HS-27A (cell line): ENCODE data around the gene TRIM2.

Experiments
- DNase-seq: peaks from one replicate; pipeline ENCODE4 v3.0.0-alpha.2; 2012; ENCODE audit warnings: low read depth, missing footprints

Gene TRIM2

GRCh38 chr4:153222707-153223426 lies 18.6 kb downstream of the TRIM2 start:
- DNase-seq: no peak

GRCh38 chr4:153223427-153223801 lies 19.2 kb downstream of the TRIM2 start:
- DNase-seq: no peak

DNA sequence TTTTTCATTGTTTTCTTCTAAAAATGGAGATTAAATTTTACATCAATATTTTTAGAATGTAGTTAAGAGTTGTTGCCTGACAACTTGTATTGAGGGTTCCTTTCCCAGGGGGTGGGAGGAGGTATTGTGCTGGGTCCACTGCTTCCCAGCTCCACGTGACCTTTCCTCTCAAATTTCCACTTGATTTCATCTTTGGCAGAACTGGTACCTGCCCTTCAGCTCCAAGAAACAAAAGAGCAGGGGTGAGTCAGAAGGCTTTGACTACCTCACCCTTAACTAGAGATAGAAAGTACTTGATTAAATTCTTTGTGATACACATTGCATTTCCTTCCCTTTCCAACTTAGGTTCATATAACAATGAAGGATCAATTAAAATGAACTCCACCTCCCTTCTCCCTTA lies 19.7 kb downstream of the TRIM2 start:
- DNase-seq: no peak

DNA sequence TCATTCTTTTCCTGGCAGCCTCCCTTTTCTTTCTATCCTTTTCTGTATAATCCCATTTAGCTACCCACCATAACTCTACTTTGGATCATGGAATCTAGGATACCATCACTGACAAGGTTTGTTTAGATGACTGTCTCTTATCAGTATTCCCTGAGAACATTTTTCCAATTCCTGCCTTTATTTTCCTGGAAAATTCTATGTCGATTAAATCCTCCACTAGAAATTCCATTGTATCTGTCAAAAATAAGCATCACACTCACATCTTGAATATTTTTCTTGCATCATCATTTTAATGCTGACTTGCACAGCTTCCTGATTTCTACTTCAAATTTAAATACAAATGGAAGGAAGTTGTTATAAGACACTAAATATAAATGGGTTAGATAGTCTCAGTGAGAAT lies 20.2 kb downstream of the TRIM2 start:
- DNase-seq: no peak

DNA sequence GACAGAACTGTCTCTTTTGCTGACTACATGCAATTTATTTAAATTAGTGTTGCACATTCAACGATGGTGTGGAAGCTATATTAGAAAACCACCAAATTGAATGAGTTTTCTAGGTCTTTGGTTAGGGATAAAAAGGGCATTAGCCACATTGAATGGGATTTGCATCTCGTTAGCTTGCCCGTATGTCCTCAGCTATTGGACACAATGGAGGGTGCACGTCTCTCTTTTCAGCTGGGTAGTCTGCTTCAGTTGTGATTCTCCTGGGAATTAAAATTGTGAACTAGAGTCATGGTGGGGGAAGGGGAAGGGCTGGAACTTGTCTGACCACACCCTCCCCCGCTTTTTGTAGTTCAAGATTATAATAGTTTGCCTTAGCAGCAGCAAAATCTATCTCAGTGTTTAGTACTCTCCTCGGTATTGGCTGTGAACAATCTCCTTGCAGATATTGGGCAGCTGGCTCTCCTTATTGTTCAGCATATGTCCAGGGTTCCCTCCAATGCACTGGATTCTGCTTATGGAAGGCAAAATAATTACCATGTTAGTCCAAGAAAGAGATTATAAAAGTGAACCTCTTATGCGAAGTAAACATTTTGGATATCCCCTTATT lies 23.3 kb downstream of the TRIM2 start:
- DNase-seq: no peak

DNA sequence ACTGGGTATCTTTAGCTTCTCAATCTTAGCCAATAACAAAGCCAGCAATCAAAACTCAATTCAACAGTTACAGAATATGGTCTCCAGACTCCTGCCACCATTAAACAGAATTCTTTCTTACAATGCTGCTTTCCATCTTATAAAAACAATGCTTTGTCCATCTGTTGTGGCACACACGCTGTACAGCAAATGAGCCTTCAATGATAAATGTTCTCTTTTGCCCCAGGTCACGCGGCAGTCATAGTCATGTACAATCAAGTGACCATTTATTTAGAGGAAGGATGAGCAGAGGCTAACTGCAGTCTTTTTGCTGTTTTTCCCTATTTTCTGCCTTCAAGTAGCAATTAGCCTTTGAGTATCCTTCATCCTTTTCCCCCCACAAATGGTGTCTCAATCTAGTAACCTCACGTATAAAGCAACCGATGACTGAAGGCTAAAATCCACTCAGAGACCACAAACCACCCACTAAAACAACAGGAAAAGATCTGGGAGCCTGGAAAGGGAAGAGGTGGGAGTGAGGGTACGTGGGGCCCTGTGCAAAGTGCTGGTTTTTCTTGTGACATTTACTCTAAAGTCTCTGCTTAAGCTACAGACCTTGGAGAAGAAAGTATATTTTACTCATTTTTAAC lies 24.4 kb downstream of the TRIM2 start:
- no peak for DNase-seq

DNA sequence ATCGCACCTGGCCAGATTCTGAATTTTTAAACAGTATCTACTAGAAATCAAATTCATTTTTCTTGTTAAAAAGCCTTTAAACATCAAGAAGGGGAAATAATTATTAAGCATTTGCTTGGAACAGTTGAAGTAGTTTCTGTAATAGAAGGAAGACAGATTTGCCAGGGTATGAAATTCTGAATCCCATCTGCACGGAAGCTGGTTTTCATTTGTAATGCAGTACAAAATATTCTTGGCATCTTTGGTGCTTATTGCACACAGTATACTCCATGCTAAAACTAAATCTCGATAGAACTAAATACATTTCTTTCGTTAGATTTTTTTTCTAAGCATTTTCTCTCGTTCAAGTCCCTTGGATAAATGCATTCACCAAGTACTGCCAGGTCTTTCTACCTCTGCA lies 25.3 kb downstream of the TRIM2 start:
- no peak for DNase-seq

GRCh38 chr4:153232768-153233167 lies 28.5 kb downstream of the TRIM2 start:
- DNase-seq: no peak

GRCh38 chr4:153233761-153234371 lies 29.6 kb downstream of the TRIM2 start:
- peak; percentile 58 for DNase-seq

GRCh38 chr4:153234885-153235284 lies 30.6 kb downstream of the TRIM2 start:
- DNase-seq: no peak

- DNase-seq: no peak
Observed at GRCh38 chr4:153238135-153238919, 34.1 kb downstream of the TRIM2 start.

DNA sequence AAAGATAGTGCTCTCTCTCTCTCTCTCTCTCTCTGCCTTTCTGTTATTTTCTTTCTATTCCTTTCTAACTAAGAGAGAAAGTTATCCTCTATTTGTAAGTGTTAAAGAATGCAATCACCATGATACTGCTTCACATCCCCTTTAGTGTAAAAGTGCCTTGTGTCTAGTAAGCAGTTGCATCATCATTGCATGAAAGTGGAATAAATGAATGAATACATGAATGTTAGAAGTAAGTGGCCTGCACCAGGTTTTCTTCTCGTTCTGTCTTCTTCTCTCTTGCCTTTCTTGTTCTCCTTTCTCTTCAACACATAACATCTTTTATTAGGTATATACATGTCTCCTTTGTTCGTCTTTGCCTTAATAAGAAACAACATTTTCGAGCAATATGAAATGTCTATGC lies 35.2 kb downstream of the TRIM2 start:
- DNase-seq: no peak

- DNase-seq: no peak
Observed at GRCh38 chr4:153241295-153241694, 37.1 kb downstream of the TRIM2 start.

DNA sequence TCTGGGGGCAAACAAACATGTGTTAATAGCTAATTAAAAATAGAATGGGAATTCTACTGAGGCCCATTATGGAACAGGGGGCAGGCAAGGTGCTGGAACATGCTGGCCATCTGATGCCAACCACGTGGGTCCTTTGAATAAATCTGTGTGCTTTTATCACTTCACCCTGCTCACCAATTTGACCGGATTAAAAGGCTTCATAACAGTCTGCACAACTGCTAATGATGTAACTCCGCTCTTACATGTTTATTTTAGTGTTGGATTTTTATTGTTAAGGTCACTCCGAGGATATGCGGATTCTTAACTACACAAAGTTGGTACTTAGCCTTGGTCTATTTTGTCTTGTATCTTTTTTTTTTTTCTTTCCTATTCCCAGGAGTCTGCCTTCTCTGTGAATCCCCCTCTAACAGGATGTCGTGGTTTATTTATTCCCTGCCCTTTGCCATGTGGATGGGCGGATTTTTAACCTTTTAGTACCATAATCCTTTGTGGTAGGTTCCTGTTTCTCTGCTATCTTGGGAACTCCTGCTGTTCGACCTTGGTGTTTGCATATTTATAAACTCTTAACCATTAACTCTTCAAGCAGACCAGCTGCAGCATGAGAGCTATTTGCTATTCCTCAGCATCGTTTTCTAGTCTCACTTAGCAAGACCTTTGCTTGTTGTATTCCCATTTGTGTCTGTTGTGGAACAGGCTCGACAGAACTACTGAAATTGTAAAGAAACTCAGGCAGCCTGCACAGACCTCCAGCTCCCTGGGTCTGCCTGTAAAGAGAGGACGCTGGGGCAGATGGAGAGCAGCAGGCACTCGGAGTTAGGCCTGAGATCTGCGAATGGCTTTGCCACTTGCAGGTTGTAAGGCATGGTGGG lies 38.0 kb downstream of the TRIM2 start:
- no peak for DNase-seq

GRCh38 chr4:153242839-153243324 lies 38.6 kb downstream of the TRIM2 start:
- DNase-seq: no peak

DNA sequence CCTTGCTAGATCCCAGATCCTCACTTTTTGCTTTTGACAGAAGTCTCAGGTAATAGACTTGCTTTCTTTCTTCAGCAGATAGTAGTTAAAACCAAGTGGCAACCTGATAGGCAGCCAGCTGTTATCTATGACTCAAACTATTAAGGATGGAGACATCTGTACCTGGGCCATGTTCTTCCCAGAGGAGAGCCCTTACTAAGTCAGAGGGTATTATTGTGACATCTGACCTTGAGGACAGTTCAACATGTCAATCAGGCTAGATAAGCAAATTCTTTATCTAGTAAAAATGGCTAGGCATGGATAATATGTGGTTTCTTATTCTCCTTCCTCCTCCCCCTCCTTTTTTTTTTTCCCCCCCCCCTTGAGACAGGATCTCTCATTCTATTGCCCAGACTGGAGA lies 39.2 kb downstream of the TRIM2 start:
- no peak for DNase-seq

GRCh38 chr4:153244969-153245368 lies 40.7 kb downstream of the TRIM2 start:
- no peak for DNase-seq

DNA sequence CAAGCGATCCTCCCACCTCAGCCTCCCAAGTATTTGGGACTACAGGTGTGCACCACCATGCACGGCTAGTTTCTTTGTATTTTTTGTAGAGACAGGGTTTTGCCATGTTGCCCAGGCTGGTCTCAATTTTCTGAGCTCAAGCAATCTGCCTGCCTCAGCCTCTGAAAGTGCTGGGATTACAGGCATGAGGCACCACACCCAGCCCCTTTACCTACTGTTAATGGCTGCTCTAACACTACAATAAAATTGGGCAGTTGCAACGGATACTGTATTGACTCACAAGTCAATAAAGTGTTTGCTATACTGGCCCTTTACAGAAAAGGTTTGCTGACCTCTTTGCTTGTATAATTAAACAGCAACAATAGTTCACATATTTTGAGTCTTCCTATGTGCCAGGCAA lies 41.5 kb downstream of the TRIM2 start:
- DNase-seq: no peak

- no peak for DNase-seq
Observed at GRCh38 chr4:153246446-153247115, 42.3 kb downstream of the TRIM2 start.

DNA sequence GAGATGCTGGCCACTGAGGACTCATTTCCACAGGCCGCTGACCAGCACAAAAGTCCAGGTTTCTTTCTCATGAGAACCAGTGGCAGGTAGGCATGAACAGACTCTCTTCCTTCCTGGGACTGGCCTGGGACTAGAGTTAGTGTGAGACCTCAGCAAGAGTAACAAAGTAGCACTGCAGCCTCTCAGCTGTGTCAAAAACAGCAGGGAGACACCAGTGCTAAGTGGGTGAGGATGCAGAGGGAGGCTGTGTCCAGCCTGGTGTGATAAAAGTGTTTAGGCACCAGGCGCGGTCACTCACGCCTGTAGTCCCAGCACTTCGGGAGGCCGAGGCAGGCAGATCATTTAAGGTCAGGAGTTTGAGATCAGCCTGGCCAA lies 42.9 kb downstream of the TRIM2 start:
- no peak for DNase-seq
